GM23338 (cell line): Measurements from ENCODE around the gene PPY.

Experiments
- EZH2 ChIP-seq: fragments of 200-600 bp; sonication (generic); IDR thresholded peaks from one replicate; pipeline ENCODE4 v1.8.0; 2017; ENCODE audit warnings: antibody characterized with exemption, mild to moderate bottlenecking, low read depth; ENCODE audit not compliant: unreplicated experiment
- POLR2AphosphoS5 ChIP-seq: IDR thresholded peaks from 2 replicates; pipeline ENCODE4 v1.6.1; 2016; ENCODE audit warnings: antibody characterized with exemption, low read depth
- TF ChIP-seq, protein P1 (sequence below), 2 experiments: fragments of 200-600 bp in 1 of 2; sonication (generic) in 1 of 2; conservative IDR thresholded peaks; 2 replicates each; pipeline versions ENCODE4 v1.5.1 to v1.6.1; 2016 to 2017; ENCODE audit warnings: antibody characterized with exemption in 2 of 2, low read depth in 2 of 2, mild to moderate bottlenecking in 2 of 2, moderate library complexity in 1 of 2

DNA sequence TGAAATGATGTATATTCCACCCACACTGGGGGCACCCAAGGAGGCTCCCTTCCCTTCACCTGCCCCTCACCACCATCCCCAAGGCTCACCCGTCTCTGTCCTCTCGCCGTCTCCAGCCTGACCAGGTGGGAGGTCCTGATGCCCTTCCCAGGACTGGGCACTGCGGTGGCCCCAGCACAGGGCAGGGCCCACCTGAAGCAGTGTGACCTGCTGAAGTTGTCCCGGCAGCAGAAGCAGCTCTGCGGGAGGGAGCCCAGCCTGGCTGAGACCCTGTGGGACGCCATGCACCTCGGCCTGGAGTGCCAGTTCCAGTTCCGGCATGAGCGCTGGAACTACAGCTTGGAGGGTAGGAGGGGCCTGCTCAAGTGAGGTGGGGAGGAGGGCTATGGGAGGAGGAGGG lies 9.9 kb downstream of the PPY start:
- TF ChIP-seq, protein P1, sequence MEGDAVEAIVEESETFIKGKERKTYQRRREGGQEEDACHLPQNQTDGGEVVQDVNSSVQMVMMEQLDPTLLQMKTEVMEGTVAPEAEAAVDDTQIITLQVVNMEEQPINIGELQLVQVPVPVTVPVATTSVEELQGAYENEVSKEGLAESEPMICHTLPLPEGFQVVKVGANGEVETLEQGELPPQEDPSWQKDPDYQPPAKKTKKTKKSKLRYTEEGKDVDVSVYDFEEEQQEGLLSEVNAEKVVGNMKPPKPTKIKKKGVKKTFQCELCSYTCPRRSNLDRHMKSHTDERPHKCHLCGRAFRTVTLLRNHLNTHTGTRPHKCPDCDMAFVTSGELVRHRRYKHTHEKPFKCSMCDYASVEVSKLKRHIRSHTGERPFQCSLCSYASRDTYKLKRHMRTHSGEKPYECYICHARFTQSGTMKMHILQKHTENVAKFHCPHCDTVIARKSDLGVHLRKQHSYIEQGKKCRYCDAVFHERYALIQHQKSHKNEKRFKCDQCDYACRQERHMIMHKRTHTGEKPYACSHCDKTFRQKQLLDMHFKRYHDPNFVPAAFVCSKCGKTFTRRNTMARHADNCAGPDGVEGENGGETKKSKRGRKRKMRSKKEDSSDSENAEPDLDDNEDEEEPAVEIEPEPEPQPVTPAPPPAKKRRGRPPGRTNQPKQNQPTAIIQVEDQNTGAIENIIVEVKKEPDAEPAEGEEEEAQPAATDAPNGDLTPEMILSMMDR (conservative IDR thresholded peaks at IDR 0.05; ENCODE audit: low read depth in 2 of 2): no peak
- TF ChIP-seq EZH2 (no peak), POLR2AphosphoS5 (no peak)
